VCaP (cell line): ENCODE measurements around the gene FAM53A.

Experiments used
- H3K27ac ChIP-seq: fragments of 450-650 bp; 2 replicates; pipeline ENCODE4 v1.5.1; 2017
- TF ChIP-seq, protein P1 (sequence below): fragments of 450-650 bp; conservative IDR thresholded peaks from 2 replicates; pipeline ENCODE4 v1.5.1; 2017; ENCODE audit warnings: mild to moderate bottlenecking, moderate library complexity

Gene FAM53A

DNA sequence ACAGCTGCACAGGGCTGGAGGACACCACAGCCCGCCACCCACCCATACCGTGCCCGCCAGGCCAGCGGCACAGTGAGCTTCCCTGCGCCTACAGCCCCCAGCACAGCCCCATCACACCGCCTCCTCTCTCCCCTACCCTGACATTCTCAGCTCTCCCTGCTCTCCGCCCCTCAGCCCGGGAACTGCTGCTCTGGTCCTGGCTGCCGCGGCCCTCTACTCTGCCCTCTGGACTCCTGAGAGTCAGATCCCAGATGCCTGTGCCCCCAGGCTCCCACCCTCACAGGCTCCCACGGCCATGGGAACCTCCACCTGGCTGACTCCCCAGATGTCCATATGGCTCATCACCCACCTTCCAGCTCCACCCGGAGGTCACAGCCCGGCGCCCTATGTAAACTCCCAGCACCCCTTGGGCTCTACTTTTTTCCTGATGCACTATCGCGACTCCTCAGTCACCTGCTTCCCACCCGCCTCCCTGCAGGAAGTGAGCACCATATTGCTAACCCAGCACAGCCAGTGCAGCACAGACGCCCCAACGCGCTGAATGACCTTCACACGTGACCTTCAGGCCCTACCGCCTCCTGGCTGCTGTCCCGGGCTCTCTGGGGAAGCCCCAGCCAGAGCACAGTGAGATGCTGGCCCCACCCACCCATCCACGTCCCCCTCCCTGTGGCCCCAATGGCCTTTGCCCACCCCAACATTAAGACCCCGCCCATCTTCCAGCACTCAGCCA, 23.0 kb downstream of the FAM53A start:
- TF ChIP-seq, protein P1, sequence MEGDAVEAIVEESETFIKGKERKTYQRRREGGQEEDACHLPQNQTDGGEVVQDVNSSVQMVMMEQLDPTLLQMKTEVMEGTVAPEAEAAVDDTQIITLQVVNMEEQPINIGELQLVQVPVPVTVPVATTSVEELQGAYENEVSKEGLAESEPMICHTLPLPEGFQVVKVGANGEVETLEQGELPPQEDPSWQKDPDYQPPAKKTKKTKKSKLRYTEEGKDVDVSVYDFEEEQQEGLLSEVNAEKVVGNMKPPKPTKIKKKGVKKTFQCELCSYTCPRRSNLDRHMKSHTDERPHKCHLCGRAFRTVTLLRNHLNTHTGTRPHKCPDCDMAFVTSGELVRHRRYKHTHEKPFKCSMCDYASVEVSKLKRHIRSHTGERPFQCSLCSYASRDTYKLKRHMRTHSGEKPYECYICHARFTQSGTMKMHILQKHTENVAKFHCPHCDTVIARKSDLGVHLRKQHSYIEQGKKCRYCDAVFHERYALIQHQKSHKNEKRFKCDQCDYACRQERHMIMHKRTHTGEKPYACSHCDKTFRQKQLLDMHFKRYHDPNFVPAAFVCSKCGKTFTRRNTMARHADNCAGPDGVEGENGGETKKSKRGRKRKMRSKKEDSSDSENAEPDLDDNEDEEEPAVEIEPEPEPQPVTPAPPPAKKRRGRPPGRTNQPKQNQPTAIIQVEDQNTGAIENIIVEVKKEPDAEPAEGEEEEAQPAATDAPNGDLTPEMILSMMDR = no peak
- no peak overlapping the region for H3K27ac ChIP-seq

DNA sequence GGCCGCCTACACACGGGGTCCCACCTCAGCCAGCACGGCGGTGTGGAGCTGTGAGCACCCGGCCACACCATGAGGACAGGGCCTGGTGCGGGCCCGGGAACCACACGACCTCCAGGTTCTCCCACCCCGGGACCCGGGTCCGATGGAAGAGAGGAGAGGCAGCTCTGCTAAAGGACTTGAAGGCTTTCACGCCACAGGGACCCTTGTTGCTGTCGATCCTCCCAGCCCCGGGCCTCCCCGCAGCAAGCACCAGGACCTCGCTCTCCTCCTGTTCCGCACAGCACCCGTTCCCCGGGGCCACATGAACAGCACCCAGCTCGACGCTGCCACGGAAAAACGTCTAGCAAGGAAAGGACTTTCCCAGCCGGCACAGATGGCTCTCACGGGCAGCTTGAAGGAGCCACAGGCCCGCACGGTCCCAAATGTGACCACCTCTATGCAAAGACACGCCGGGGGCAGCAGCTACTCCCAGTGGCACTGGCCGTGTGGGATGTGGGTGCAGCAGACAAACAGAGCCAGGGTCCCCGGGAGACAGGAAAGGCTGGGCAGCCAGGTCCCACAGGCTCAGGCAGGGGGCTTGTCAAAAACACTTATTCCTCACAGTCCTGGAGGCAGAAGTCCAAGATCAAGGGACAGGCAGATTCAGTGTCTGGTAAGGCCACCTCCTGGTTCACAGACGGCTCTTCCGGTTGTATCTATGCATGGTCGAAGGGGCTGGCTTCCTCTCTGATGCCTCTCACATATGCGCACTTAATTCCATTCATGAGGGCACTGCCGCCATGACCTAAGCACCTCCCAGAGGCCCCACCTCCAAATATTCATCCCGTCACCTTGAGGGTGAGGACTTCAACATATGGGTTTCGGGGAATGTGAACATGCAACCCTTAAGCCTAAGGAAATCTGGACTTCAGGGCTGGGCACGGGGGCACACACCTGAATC, 24.7 kb downstream of the FAM53A start:
- TF ChIP-seq, protein P1 = no peak
- no peak overlapping the region for H3K27ac ChIP-seq

- H3K27ac ChIP-seq = no peak overlapping the region
- TF ChIP-seq, protein P1 = no peak
Observed at GRCh38 chr4:1658581-1658980, 25.5 kb downstream of the FAM53A start.

DNA sequence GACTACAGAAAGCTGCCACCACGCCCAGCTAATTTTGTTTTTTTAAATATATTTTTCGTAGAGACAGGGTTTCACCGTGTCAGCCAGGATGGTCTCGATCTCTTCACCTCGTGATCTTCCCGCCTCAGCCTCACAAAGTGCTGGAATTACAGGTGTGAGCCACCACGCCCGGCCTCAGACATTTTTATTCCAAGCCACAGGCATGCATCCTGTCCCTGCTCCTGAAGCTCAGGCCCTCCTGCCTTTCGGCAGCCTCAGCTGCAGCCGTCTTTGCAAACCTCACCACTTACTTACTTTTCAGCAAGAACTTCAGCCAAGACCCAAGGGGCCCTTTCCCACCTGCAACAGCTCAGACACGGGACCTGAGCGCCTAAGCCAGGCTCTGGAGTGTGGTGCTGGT, 26.0 kb downstream of the FAM53A start:
- H3K27ac ChIP-seq = no peak overlapping the region
- TF ChIP-seq, protein P1 = no peak

DNA sequence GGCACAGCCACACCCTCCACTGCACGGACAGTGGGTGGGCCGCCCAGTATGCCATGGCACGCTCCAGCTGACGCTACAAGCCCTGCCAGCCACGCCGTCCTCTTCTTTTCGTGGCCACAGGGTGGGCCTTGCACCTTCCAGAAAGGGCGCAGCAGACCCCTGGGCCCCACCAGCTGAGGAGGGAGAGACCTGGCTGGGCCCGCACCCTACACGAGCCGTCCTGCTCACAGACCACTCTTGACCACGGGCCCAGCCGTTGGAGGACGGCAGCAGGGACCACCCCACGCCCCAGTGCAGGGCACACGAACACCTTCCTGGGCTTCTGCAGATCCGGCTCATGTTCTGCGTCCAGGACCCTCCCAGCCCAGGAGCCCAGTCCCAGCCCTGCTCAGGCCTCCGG, 27.1 kb downstream of the FAM53A start:
- no peak overlapping the region for H3K27ac ChIP-seq
- TF ChIP-seq, protein P1 = no peak

DNA sequence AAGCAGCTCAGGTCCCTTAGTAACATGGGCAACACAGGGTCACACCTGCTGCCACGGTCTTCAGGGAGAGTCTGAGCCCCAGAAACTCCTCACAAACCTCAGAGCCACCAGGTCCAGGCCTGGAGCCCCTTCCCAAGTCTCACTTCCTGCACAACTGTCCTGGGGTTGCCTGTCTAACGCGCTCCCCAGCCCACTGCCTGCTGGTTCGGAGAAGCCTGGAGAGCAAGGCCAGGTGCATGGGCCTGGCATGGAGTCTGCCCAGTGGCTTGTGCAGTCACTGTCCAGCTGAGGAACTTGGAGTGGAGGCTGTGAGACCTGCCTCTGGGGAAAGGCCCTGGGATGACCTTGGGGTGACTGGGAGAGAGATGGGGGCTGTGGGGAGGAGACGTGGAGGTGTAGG, 28.0 kb downstream of the FAM53A start:
- no peak overlapping the region for H3K27ac ChIP-seq

GRCh38 chr4:1655676-1656075, 28.4 kb downstream of the FAM53A start:
- no peak overlapping the region for H3K27ac ChIP-seq
- TF ChIP-seq, protein P1 = no peak

More for the DNA sequence above, 28.0 kb downstream of the FAM53A start:
- TF ChIP-seq, protein P1 = no peak
